Activated naive CD4-positive, alpha-beta T cell treated with anti-CD3 and anti-CD28 coated beads, Interleukin-2, amount 50 U/mL, for 24 hours (primary cell): ENCODE results near the gene IQSEC1.

Experiments used
- H3K27ac Mint-ChIP-seq: one replicate; pipeline ENCODE4 v1.8.0; 2021; ENCODE audit warnings: mild to moderate bottlenecking, mixed read lengths
- H3K27me3 Mint-ChIP-seq: one replicate; pipeline ENCODE4 v1.8.0; 2021; ENCODE audit warnings: mixed read lengths
- H3K36me3 Mint-ChIP-seq: one replicate; pipeline ENCODE4 v1.8.0; 2021; ENCODE audit warnings: mixed read lengths
- H3K4me1 Mint-ChIP-seq: one replicate; pipeline ENCODE4 v1.8.0; 2021; ENCODE audit warnings: mixed read lengths
- H3K4me3 Mint-ChIP-seq: one replicate; pipeline ENCODE4 v1.8.0; 2021; ENCODE audit warnings: mild to moderate bottlenecking, mixed read lengths
- H3K9me3 Mint-ChIP-seq: one replicate; pipeline ENCODE4 v1.8.0; 2021; ENCODE audit warnings: mixed read lengths

Gene IQSEC1

GRCh38 chr3:12898965-12899755, 174.1 kb downstream of the IQSEC1 start:
- H3K4me1 Mint-ChIP-seq = no peaks in the 10 kb centered on the region
- H3K27ac Mint-ChIP-seq = no peak overlapping the region
- peaks cover 2% of the 10 kb centered on the region for H3K36me3 Mint-ChIP-seq
- H3K4me3 Mint-ChIP-seq = no peak overlapping the region
- H3K27me3 Mint-ChIP-seq = no peaks in the 10 kb centered on the region
- no peaks in the 10 kb centered on the region for H3K9me3 Mint-ChIP-seq

- no peaks in the 10 kb centered on the region for H3K4me1 Mint-ChIP-seq
- no peaks in the 10 kb centered on the region for H3K9me3 Mint-ChIP-seq
- H3K4me3 Mint-ChIP-seq = no peak overlapping the region
- peaks cover 2% of the 10 kb centered on the region for H3K36me3 Mint-ChIP-seq
- no peaks in the 10 kb centered on the region for H3K27me3 Mint-ChIP-seq
- no peak overlapping the region for H3K27ac Mint-ChIP-seq
Measured at GRCh38 chr3:12898290-12898964, 174.8 kb downstream of the IQSEC1 start.

GRCh38 chr3:12897381-12898289, 175.6 kb downstream of the IQSEC1 start:
- Mint-ChIP-seq H3K27ac (peak overlapping the region; percentile 26), H3K36me3 (peaks cover 2% of the 10 kb centered on the region), H3K4me3 (no peak overlapping the region), H3K4me1 (no peaks in the 10 kb centered on the region), H3K27me3 (no peaks in the 10 kb centered on the region), H3K9me3 (no peaks in the 10 kb centered on the region)

- no peaks in the 10 kb centered on the region for H3K9me3 Mint-ChIP-seq
- H3K4me1 Mint-ChIP-seq = peaks cover 6% of the 10 kb centered on the region
- H3K36me3 Mint-ChIP-seq = peaks cover 2% of the 10 kb centered on the region
- H3K4me3 Mint-ChIP-seq = no peak overlapping the region
- H3K27ac Mint-ChIP-seq = peak overlapping the region; percentile 26
- no peaks in the 10 kb centered on the region for H3K27me3 Mint-ChIP-seq
Measured at GRCh38 chr3:12896063-12896985, 176.9 kb downstream of the IQSEC1 start.

GRCh38 chr3:12895391-12896062, 177.7 kb downstream of the IQSEC1 start:
- Mint-ChIP-seq H3K27me3 (no peaks in the 10 kb centered on the region), H3K4me3 (no peak overlapping the region), H3K27ac (peak overlapping the region; percentile 26), H3K4me1 (peaks cover 6% of the 10 kb centered on the region), H3K9me3 (no peaks in the 10 kb centered on the region), H3K36me3 (peaks cover 2% of the 10 kb centered on the region)

DNA sequence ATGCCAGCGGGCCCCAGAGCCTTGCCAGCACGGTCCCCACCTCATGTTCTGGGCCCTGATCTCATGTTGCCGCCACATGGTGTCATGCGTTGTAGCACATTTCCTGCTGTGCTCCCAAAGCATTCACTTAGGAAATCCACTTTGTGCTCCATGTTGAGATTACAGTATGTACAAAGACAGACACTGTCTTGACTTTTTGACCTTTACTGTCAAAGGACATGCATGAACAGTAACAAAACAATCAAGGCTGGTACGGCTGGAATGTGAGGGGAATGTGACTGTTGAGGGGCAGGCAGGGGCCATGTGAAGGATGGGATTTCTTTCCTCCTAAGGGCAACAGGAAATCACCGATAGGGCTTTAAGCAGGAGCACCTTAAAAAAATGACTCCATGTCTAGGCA, 178.6 kb downstream of the IQSEC1 start:
- Mint-ChIP-seq H3K4me3 (no peak overlapping the region), H3K27ac (no peak overlapping the region), H3K36me3 (no peaks in the 10 kb centered on the region), H3K4me1 (peaks cover 6% of the 10 kb centered on the region), H3K27me3 (peaks cover 4% of the 10 kb centered on the region), H3K9me3 (no peaks in the 10 kb centered on the region)

DNA sequence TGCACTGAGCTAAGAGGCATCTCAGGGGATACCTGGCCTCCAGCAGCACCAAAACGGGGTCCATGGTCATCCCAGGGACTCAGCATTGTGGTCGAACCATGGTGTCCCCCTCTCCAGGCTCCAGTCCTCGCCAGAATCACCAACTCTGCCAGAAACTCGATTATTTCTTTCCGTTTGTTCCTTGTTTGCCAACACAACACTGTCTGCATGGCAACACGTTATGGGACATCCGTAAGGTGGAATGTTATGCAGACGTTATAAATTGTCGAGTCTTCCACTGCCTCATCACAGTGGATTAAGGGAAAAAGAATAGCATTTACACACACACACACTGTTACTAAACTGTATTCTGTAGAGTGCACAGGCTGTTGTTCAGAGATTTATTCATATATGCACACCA, 179.4 kb downstream of the IQSEC1 start:
- Mint-ChIP-seq H3K4me1 (peaks cover 6% of the 10 kb centered on the region), H3K4me3 (no peak overlapping the region), H3K36me3 (no peaks in the 10 kb centered on the region), H3K9me3 (no peaks in the 10 kb centered on the region), H3K27me3 (peaks cover 4% of the 10 kb centered on the region), H3K27ac (no peak overlapping the region)

DNA sequence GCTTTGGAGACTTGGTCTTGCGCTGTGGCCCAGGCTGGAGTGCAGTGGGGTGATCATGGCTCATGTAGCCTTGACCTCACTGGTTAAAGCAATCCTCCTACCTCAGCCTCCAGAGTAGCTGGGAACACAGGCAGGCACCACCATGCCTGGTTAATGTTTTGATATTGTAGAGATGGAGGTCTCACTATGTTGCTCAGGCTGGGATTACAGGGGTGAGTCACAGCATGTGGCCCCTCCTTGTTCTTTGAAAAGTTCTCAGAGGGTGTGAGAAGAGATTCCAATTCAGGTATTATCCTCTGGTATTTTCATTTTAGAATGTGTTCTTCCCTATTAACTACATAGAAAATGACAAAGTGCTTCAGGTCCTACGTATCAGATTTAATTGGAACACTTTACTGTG, 180.0 kb downstream of the IQSEC1 start:
- peak overlapping the region; percentile 24 for H3K27ac Mint-ChIP-seq
- H3K4me3 Mint-ChIP-seq = no peak overlapping the region
- H3K27me3 Mint-ChIP-seq = peaks cover 4% of the 10 kb centered on the region
- H3K4me1 Mint-ChIP-seq = peaks cover 6% of the 10 kb centered on the region
- H3K9me3 Mint-ChIP-seq = no peaks in the 10 kb centered on the region
- H3K36me3 Mint-ChIP-seq = no peaks in the 10 kb centered on the region

DNA sequence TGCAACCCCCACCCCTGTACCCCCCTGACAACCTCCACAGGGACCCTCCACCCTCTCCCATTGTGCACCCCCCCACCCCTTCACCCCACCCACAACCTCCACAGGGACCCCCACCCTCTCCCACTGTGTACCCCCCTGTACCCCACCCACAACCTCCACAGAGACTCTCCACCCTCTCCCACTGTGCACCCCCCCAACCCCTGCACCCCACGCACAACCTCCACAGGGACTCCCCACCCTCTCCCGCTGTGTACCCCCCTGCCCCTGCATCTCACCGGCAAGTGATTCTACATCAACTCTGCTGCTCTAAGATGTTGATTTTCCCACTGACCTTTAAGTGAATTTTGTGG, 180.4 kb downstream of the IQSEC1 start:
- Mint-ChIP-seq H3K4me3 (no peak overlapping the region), H3K4me1 (peaks cover 6% of the 10 kb centered on the region), H3K27me3 (peaks cover 4% of the 10 kb centered on the region), H3K36me3 (no peaks in the 10 kb centered on the region), H3K9me3 (no peaks in the 10 kb centered on the region), H3K27ac (peak overlapping the region; percentile 24)

DNA sequence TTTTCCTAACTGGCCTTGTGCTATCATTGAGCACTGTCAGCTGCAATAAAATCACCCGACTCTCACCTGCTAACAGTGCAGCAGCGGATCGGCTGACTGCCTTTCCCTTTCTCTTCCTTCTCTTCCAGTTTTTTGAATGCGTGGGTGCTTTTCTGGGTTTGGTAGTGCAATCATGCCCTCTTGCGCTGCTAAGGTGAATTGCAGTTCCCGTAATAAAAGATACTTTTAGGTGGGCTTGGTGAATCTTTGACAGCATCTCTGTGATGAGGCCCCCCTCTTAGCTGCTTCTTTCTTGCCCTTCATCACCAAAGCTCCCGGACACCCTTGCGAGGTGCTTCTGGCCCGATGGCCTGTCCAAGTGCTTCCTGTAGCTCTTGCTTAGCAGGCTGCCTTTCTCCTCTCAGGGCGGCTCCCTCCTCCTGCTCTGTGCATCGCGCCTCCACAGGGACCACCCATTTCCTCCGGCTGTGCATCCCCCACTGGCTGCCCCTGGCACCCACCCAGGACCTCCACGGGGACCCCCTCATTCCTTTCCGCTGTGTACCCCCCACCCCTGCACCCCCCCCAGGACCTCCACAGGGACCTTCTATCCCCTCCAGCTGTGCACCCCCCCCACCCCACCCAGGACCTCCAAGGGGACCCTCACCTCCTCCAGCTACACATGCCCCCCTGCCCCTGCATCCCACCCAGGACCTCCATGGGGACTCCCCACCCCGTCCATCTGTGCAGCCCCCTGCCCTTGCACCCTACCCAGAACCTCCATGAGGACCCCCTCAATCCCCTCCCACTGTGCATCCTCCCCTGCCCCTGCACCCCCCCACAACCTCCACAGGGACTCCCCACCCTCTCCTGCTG, 181.0 kb downstream of the IQSEC1 start:
- peaks cover 10% of the 10 kb centered on the region for H3K4me1 Mint-ChIP-seq
- no peaks in the 10 kb centered on the region for H3K36me3 Mint-ChIP-seq
- no peaks in the 10 kb centered on the region for H3K9me3 Mint-ChIP-seq
- H3K4me3 Mint-ChIP-seq = peak overlapping the region; percentile 54
- H3K27ac Mint-ChIP-seq = no peak overlapping the region
- peaks cover 4% of the 10 kb centered on the region for H3K27me3 Mint-ChIP-seq

GRCh38 chr3:12891391-12891984, 181.7 kb downstream of the IQSEC1 start:
- H3K4me1 Mint-ChIP-seq = peaks cover 15% of the 10 kb centered on the region
- H3K36me3 Mint-ChIP-seq = no peaks in the 10 kb centered on the region
- H3K4me3 Mint-ChIP-seq = peak overlapping the region; percentile 54
- no peak overlapping the region for H3K27ac Mint-ChIP-seq
- H3K9me3 Mint-ChIP-seq = no peaks in the 10 kb centered on the region
- H3K27me3 Mint-ChIP-seq = peaks cover 4% of the 10 kb centered on the region

DNA sequence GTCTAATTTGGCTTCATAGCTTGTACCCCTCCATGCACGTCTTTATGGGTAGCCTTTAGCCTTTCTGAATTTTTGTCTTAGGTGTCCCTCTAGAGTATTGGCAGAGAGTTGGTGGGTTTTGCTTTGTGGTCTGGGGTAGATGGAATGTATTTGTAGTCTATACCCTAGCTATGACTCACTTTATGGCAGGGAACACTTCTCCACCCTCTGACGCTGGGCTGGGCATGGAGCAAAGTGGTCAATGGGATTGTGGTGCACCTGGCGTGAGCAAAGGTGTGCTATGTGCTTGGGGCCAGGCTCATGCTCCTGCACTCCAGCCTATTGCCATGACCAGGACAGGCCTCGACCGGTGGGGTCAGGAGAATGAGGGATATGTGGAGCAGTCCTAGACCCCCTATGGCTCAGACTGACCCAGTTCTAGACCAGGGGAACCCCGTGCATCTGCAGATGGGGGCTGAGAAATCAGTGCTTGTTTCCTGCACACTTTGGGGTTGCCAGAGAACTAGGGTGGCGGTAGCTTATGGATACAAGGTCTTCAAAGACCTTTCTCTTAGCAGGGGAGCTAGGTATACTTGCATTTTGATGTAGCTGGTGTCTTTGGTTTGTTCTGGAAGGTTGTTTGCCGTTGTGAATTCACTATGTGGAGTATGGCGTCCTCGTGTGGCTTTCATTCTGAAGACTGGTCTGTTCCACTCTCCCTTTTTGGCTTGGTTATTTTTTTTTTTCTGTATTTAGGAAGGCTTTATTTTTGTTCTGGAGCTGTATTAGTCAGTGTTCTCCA, 182.4 kb downstream of the IQSEC1 start:
- H3K36me3 Mint-ChIP-seq = no peaks in the 10 kb centered on the region
- H3K4me1 Mint-ChIP-seq = peaks cover 22% of the 10 kb centered on the region
- H3K27ac Mint-ChIP-seq = no peak overlapping the region
- H3K27me3 Mint-ChIP-seq = peaks cover 4% of the 10 kb centered on the region
- H3K4me3 Mint-ChIP-seq = no peak overlapping the region
- H3K9me3 Mint-ChIP-seq = no peaks in the 10 kb centered on the region

GRCh38 chr3:12886736-12887135, 186.5 kb downstream of the IQSEC1 start:
- Mint-ChIP-seq H3K9me3 (no peaks in the 10 kb centered on the region), H3K4me1 (peaks cover 23% of the 10 kb centered on the region), H3K4me3 (peak overlapping the region; percentile 67), H3K27ac (no peak overlapping the region), H3K36me3 (no peaks in the 10 kb centered on the region), H3K27me3 (peaks cover 4% of the 10 kb centered on the region)
